Measurements from ENCODE around the gene PLEKHA4. TPM values are rescaled to one million over a fixed set of nuclear protein-coding genes. Genes with fewer than 3 reads are reported as not detected.

Gene PLEKHA4
- total and polyA plus RNA-seq, 4 donors: 4.4 to 17.2 (median 6.3) TPM

DNA sequence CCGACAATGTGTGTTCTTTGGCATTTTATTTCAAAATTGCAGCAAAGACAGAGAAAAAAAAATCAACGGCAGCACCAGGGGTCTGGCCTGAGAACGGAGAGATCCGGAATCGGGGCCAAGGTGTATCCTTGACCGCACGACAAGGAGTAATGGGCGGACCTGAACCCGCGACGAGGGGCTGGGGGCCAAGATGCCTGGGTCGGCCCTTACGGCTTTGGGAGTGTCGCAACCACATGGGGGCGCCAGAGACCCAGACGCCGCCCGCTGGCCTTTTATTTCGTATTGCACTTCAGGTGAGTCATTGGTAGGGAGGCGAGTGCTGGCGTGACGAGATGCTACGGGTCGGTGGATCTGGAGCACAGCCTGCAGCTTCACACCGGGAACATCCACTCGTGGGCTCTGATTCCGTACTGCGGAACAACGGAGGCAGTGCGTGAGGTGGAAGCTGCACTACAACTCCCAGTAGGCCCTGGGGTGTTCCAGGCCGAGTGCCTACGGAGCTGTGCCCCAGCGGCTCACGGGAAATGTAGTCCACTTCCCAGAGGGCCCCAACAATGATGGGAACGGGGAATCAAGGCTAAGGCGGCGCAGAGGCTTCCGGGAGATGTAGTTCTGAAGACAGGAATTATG is 73.2 kb downstream of the PLEKHA4 start (continued):
- TF ChIP-seq, protein P1, sequence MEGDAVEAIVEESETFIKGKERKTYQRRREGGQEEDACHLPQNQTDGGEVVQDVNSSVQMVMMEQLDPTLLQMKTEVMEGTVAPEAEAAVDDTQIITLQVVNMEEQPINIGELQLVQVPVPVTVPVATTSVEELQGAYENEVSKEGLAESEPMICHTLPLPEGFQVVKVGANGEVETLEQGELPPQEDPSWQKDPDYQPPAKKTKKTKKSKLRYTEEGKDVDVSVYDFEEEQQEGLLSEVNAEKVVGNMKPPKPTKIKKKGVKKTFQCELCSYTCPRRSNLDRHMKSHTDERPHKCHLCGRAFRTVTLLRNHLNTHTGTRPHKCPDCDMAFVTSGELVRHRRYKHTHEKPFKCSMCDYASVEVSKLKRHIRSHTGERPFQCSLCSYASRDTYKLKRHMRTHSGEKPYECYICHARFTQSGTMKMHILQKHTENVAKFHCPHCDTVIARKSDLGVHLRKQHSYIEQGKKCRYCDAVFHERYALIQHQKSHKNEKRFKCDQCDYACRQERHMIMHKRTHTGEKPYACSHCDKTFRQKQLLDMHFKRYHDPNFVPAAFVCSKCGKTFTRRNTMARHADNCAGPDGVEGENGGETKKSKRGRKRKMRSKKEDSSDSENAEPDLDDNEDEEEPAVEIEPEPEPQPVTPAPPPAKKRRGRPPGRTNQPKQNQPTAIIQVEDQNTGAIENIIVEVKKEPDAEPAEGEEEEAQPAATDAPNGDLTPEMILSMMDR (IDR thresholded peaks at IDR 0.05; ENCODE audit: low read depth, low read length, missing input control): peak; percentile 78

DNA sequence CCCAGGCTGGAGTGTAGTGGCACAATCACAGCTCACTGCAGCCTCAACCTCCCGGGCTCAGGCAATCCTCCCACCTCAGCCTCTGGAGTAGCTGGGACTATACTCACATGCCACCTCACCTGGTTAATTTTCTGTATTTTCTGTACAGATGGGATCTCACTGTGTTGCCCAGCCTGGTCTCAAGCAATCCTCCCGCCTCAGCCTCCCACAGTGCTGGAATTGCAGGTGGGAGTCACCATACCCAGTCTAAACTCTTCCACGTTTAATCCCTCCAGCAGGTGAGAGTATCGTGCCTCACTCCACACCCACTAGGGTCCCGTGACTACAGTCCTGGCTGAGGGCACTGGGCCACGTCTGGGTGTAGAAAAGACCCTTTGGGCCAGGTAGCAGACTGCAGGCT is 74.1 kb downstream of the PLEKHA4 start:
- Histone ChIP-seq H3K4me1 (ENCODE audit: control insufficient read depth in 4 of 4, insufficient read depth in 4 of 4, low read length in 3 of 4) (peaks cover 2 to 16% (median 11%) of the 10 kb centered on the region in 4 donors), H3K9me3 (ENCODE audit: control insufficient read depth in 4 of 4, low read length in 3 of 4) (no peaks in the 10 kb centered on the region), H3K27ac (ENCODE audit: low read depth in 1 of 2, low read length in 2 of 2) (no peak overlapping the region), H3K36me3 (ENCODE audit: control insufficient read depth in 4 of 4, insufficient read depth in 3 of 4, low read depth in 1 of 4, low read length in 3 of 4) (peaks cover 0 to 2% (median 0%) of the 10 kb centered on the region in 4 donors), H3K9ac (ENCODE audit: low read depth in 1 of 2, low read length in 2 of 2) (no peak overlapping the region), H3K27me3 (ENCODE audit: control insufficient read depth in 4 of 4, insufficient read depth in 4 of 4, low read length in 3 of 4) (no peaks in the 10 kb centered on the region), H3K4me3 (ENCODE audit: low read depth in 1 of 3, low read length in 3 of 3) (no peak overlapping the region)
- no peak for DNase-seq (ENCODE audit: low spot score)
- 90% methylated on average over 6 of the region's 6 CpGs for WGBS
- TF ChIP-seq FOXA1 (IDR thresholded peaks at IDR 0.05) (no peak), TAF1 (conservative IDR thresholded peaks at IDR 0.05) (no peak), JUND (IDR thresholded peaks at IDR 0.05) (no peak), SP1 (IDR thresholded peaks at IDR 0.05) (no peak), FOXA2 (IDR thresholded peaks at IDR 0.05) (no peak), YY1 (IDR thresholded peaks at IDR 0.05) (no peak), NR2F2 (IDR thresholded peaks at IDR 0.05) (no peak), HNF4A (conservative IDR thresholded peaks at IDR 0.05) (no peak)
- TF ChIP-seq, protein P2, sequence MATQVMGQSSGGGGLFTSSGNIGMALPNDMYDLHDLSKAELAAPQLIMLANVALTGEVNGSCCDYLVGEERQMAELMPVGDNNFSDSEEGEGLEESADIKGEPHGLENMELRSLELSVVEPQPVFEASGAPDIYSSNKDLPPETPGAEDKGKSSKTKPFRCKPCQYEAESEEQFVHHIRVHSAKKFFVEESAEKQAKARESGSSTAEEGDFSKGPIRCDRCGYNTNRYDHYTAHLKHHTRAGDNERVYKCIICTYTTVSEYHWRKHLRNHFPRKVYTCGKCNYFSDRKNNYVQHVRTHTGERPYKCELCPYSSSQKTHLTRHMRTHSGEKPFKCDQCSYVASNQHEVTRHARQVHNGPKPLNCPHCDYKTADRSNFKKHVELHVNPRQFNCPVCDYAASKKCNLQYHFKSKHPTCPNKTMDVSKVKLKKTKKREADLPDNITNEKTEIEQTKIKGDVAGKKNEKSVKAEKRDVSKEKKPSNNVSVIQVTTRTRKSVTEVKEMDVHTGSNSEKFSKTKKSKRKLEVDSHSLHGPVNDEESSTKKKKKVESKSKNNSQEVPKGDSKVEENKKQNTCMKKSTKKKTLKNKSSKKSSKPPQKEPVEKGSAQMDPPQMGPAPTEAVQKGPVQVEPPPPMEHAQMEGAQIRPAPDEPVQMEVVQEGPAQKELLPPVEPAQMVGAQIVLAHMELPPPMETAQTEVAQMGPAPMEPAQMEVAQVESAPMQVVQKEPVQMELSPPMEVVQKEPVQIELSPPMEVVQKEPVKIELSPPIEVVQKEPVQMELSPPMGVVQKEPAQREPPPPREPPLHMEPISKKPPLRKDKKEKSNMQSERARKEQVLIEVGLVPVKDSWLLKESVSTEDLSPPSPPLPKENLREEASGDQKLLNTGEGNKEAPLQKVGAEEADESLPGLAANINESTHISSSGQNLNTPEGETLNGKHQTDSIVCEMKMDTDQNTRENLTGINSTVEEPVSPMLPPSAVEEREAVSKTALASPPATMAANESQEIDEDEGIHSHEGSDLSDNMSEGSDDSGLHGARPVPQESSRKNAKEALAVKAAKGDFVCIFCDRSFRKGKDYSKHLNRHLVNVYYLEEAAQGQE (IDR thresholded peaks at IDR 0.05): no peak
- TF ChIP-seq, protein P3, sequence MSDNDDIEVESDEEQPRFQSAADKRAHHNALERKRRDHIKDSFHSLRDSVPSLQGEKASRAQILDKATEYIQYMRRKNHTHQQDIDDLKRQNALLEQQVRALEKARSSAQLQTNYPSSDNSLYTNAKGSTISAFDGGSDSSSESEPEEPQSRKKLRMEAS (IDR thresholded peaks at IDR 0.05): no peak
- TF ChIP-seq, protein P4, sequence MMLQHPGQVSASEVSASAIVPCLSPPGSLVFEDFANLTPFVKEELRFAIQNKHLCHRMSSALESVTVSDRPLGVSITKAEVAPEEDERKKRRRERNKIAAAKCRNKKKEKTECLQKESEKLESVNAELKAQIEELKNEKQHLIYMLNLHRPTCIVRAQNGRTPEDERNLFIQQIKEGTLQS (IDR thresholded peaks at IDR 0.05): no peak

DNA sequence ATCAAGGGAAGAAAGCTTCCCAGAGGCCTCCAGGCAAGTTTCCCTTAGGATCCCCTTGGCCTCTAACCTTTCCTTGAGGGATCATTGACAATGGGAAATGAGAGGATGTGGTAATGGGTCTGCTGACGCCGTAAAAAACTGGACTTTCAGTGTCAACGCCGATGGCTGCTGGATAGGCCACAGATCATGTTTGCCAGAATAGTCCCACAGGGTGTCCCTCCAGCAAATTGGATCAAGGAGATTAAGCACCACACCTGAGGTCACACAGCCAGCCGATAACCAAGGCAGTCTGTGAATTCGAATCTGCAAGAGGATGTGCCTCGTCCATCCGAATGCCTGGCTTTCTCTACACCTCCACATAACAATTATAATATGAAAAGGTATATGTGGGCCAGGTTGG is 75.1 kb downstream of the PLEKHA4 start:
- H3K9ac ChIP-seq (ENCODE audit: low read depth in 1 of 2, low read length in 2 of 2): no peak overlapping the region
- no peak overlapping the region for H3K27ac ChIP-seq (ENCODE audit: low read depth in 1 of 2, low read length in 2 of 2)
- H3K9me3 ChIP-seq (ENCODE audit: control insufficient read depth in 4 of 4, low read length in 3 of 4): no peaks in the 10 kb centered on the region
- H3K4me1 ChIP-seq (ENCODE audit: control insufficient read depth in 4 of 4, insufficient read depth in 4 of 4, low read length in 3 of 4): peaks cover 2 to 16% (median 11%) of the 10 kb centered on the region in 4 donors
- no peaks in the 10 kb centered on the region for H3K27me3 ChIP-seq (ENCODE audit: control insufficient read depth in 4 of 4, insufficient read depth in 4 of 4, low read length in 3 of 4)
- no peak for DNase-seq (ENCODE audit: low spot score)
- H3K36me3 ChIP-seq (ENCODE audit: control insufficient read depth in 4 of 4, insufficient read depth in 3 of 4, low read depth in 1 of 4, low read length in 3 of 4): peaks cover 0 to 2% (median 0%) of the 10 kb centered on the region in 4 donors
- WGBS: 71% methylated on average over 8 of the region's 8 CpGs
- no peak overlapping the region for H3K4me3 ChIP-seq (ENCODE audit: low read depth in 1 of 3, low read length in 3 of 3)
- TF ChIP-seq, protein P1 (IDR thresholded peaks at IDR 0.05; ENCODE audit: low read depth, low read length, missing input control): no peak
- TF ChIP-seq FOXA1 (IDR thresholded peaks at IDR 0.05) (no peak), TAF1 (conservative IDR thresholded peaks at IDR 0.05) (no peak), NR2F2 (IDR thresholded peaks at IDR 0.05) (no peak), YY1 (IDR thresholded peaks at IDR 0.05) (no peak), GABPA (IDR thresholded peaks at IDR 0.05 in 1 of 2, conservative IDR thresholded peaks at IDR 0.05 in 1 of 2) (no peak), HNF4G (IDR thresholded peaks at IDR 0.05) (no peak), JUND (IDR thresholded peaks at IDR 0.05) (no peak), HNF4A (conservative IDR thresholded peaks at IDR 0.05) (no peak), SP1 (IDR thresholded peaks at IDR 0.05) (no peak), EGR1 (IDR thresholded peaks at IDR 0.05; ENCODE audit: low read depth in 2 of 2) (no peak), FOXA2 (IDR thresholded peaks at IDR 0.05) (no peak)
- TF ChIP-seq, protein P2 (IDR thresholded peaks at IDR 0.05): no peak
- TF ChIP-seq, protein P3 (IDR thresholded peaks at IDR 0.05): no peak
- TF ChIP-seq, protein P4 (IDR thresholded peaks at IDR 0.05): no peak

Measured in liver (tissue), 9 donors.